GM12864 (cell line): ENCODE data around the gene MAP4K2.

ENCODE experiments used
- DNase-seq: peaks from one replicate; pipeline ENCODE4 v3.0.0-alpha.2; 2011; ENCODE audit warnings: low read depth
- H3K4me3 ChIP-seq: 2 replicates; pipeline ENCODE4 v1.5.1; 2011; ENCODE audit warnings: mild to moderate bottlenecking, low read depth, low read length, control low read depth
- TF ChIP-seq, protein P1 (sequence below): IDR thresholded peaks from 2 replicates; pipeline ENCODE4 v1.5.1; 2011; ENCODE audit warnings: low read depth, mild to moderate bottlenecking, moderate library complexity, low read length, control low read depth, inconsistent platforms; ENCODE audit errors: missing control alignments

MAP4K2 gene

GRCh38 chr11:64755681-64756361 is 47.2 kb downstream of the MAP4K2 start:
- TF ChIP-seq, protein P1, sequence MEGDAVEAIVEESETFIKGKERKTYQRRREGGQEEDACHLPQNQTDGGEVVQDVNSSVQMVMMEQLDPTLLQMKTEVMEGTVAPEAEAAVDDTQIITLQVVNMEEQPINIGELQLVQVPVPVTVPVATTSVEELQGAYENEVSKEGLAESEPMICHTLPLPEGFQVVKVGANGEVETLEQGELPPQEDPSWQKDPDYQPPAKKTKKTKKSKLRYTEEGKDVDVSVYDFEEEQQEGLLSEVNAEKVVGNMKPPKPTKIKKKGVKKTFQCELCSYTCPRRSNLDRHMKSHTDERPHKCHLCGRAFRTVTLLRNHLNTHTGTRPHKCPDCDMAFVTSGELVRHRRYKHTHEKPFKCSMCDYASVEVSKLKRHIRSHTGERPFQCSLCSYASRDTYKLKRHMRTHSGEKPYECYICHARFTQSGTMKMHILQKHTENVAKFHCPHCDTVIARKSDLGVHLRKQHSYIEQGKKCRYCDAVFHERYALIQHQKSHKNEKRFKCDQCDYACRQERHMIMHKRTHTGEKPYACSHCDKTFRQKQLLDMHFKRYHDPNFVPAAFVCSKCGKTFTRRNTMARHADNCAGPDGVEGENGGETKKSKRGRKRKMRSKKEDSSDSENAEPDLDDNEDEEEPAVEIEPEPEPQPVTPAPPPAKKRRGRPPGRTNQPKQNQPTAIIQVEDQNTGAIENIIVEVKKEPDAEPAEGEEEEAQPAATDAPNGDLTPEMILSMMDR, result no peak
- H3K4me3 ChIP-seq, result no peak overlapping the region

DNA sequence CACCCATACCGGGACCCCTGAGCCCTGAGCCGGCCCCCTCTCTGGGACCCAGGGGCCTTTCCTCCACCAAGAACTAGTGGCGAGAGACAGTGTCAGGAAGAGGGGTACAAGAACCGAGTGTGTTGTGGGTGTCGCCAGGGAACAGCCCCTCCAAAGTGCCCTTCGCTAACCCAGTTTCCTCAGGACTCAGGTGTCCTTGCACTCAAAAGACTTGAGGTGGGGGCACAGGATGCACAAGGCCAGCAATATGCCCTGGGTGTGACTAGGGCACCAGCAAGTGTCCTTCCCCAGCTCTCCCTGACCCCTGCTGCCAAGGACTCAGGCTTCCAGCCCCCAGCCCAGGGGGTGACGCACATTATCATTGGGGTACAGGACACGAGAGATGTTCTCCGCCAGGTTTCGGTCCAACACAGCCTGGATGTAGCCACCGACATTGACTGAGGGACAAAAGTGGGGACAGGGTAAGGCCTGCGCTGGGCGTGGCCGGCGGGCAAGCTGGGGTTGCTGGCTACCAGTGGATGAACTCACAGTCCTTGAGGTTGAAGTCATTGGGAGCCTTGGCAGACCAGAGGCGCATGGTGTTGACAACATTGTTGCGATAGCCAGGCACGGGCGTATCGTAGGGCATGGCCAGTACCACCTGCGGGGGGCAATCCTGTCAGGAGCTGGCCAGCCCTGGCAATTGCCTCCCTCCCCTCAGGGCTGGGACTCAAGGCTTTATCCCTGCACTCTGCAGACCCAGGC is 47.9 kb downstream of the MAP4K2 start:
- no peak overlapping the region for H3K4me3 ChIP-seq
- DNase-seq, result no peak
- TF ChIP-seq, protein P1, result no peak

More at GRCh38 chr11:64755681-64756361, 47.2 kb downstream of the MAP4K2 start:
- no peak for DNase-seq

GRCh38 chr11:64754124-64754918 is 48.7 kb downstream of the MAP4K2 start:
- no peak overlapping the region for H3K4me3 ChIP-seq
- TF ChIP-seq, protein P1, result no peak
- no peak for DNase-seq

DNA sequence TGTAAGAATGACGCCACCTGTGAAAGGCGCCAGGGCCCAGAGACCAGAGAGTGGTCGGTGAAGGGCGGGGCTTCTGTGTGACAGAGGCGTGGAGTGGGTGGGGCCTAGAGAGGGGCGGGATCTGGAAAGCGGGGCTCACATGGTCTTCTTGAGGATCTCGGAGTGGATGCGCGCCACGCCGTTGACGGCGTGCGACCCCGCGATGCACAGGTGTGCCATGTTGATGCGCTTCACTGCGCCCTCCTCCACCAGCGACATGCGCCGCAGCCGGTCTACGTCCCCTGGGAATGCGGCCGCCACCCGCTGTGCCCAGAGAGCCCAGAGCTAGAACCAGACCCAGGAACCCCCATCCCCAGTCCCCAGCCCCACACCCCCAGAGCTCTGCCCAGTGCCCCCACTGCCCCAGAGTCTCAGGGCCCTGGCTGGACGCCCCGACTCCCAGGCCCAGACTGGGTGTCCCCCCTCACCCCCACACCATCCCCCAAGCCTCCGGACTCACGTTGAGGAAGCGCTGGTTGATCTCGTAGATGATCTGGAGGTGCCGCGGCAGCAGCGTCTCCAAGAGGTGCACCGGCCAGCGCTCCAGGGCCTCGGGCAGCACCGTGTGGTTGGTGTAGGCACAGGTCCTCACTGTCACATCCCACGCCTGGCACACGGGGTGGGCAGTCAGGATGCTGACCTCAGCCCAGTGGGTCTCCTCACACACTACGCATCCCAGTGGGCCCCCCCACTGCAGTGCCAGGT is 49.5 kb downstream of the MAP4K2 start:
- DNase-seq, result no peak
- TF ChIP-seq, protein P1, result no peak
- no peak overlapping the region for H3K4me3 ChIP-seq

- TF ChIP-seq, protein P1, result no peak
- no peak for DNase-seq
- H3K4me3 ChIP-seq, result no peak overlapping the region
Measured at GRCh38 chr11:64753019-64753379, 50.0 kb downstream of the MAP4K2 start.

DNA sequence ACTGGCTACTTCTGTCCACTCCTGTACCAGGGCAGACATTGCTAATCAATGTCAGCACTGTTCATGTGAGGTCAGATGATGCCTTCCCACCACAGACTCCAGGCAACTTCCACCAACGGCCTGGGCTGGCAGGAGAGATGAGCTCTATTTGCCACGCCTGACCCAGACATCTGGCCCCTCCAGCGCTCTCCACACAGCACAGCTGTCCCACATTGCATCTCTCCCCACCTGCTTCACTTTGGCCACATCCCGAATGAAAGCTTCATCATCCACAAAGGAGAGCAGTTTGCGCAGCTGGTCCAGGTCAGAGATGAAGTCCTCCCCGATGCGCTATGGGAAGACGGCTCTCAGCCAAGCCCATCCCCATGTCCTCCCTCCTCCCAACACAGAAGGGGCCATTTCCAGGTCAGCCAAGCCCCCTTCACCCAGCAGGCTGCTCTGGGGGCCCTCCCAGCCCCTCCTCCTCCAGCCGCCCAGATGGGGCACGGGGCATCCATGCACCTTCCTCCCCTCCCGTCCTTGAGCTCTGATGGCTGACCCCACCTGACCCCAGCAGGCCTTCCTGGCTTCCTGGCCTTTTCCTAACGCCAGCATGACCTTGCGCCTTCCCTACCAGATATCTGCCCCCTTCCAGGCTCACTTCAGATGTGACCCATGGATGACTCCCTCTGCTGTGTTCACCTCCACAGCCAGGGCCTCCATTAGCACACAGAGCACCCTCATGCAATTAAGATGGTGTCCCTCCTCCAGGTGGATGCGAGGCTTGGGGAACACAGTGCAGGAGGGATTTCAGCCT is 50.6 kb downstream of the MAP4K2 start:
- DNase-seq, result no peak
- TF ChIP-seq, protein P1, result no peak
- H3K4me3 ChIP-seq, result no peak overlapping the region
